ENCODE measurements around the gene BLOC1S4.

DNA sequence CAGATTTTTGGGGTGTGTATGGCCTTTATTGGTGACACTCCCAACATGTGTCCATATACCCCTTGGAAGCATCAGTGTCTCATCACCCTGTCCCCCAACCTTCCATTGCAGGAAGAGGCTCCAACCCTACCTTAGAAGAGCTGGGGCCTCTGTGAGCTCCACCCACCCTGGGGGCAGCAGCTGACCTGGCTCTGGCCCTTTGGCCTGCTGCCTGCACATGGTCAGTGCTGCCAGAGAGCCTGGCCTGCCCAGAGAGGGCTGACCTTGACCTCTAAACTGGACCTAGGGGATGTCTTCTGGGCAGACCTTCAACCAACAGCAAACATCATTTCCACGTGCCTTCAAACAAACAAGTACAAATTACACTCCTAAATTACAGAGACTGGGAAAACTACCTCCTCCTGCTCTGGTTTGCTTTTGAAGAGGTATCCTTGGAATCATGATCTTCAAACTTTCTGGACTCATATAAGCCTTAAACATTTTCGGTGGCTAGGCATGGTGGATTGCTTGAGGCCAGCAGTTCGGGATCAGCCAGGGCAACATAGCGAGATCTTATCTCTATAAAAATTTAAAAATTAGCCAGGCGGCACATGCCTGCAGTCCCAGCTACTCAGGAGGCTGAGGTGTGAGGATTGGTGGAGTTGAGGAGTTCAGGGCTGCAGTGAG lies 39.2 kb downstream of the BLOC1S4 start:
- no peak for TF ChIP-seq CTCF (conservative IDR thresholded peaks at IDR 0.05; ENCODE audit: low read depth in 2 of 2)
- TF ChIP-seq, protein P1, sequence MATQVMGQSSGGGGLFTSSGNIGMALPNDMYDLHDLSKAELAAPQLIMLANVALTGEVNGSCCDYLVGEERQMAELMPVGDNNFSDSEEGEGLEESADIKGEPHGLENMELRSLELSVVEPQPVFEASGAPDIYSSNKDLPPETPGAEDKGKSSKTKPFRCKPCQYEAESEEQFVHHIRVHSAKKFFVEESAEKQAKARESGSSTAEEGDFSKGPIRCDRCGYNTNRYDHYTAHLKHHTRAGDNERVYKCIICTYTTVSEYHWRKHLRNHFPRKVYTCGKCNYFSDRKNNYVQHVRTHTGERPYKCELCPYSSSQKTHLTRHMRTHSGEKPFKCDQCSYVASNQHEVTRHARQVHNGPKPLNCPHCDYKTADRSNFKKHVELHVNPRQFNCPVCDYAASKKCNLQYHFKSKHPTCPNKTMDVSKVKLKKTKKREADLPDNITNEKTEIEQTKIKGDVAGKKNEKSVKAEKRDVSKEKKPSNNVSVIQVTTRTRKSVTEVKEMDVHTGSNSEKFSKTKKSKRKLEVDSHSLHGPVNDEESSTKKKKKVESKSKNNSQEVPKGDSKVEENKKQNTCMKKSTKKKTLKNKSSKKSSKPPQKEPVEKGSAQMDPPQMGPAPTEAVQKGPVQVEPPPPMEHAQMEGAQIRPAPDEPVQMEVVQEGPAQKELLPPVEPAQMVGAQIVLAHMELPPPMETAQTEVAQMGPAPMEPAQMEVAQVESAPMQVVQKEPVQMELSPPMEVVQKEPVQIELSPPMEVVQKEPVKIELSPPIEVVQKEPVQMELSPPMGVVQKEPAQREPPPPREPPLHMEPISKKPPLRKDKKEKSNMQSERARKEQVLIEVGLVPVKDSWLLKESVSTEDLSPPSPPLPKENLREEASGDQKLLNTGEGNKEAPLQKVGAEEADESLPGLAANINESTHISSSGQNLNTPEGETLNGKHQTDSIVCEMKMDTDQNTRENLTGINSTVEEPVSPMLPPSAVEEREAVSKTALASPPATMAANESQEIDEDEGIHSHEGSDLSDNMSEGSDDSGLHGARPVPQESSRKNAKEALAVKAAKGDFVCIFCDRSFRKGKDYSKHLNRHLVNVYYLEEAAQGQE (IDR thresholded peaks at IDR 0.05; ENCODE audit: unreplicated experiment), result no peak
- TF ChIP-seq ZNF114 (CRISPR knock-in tag; IDR thresholded peaks at IDR 0.05), result no peak
- no peak for TF ChIP-seq EZH2phosphoT487 (IDR thresholded peaks at IDR 0.05; ENCODE audit: unreplicated experiment)
- no peak for TF ChIP-seq EZH2 (IDR thresholded peaks at IDR 0.05; ENCODE audit: low read depth, unreplicated experiment)
- TF ChIP-seq POLR2AphosphoS5 (IDR thresholded peaks at IDR 0.05; ENCODE audit: low read depth), result no peak
- TF ChIP-seq, protein P2, sequence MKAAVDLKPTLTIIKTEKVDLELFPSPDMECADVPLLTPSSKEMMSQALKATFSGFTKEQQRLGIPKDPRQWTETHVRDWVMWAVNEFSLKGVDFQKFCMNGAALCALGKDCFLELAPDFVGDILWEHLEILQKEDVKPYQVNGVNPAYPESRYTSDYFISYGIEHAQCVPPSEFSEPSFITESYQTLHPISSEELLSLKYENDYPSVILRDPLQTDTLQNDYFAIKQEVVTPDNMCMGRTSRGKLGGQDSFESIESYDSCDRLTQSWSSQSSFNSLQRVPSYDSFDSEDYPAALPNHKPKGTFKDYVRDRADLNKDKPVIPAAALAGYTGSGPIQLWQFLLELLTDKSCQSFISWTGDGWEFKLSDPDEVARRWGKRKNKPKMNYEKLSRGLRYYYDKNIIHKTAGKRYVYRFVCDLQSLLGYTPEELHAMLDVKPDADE (IDR thresholded peaks at IDR 0.05), result no peak
- no peak for TF ChIP-seq STAT1 (IDR thresholded peaks at IDR 0.05; ENCODE audit: unreplicated experiment)
- TF ChIP-seq CREB1 (CRISPR knock-in tag; IDR thresholded peaks at IDR 0.05; ENCODE audit: low read depth), result no peak
- no peak for TF ChIP-seq JUNB (IDR thresholded peaks at IDR 0.05; ENCODE audit: unreplicated experiment)
- TF ChIP-seq NANOG (IDR thresholded peaks at IDR 0.05; ENCODE audit: borderline replicate concordance), result no peak

Data from GM23338 (cell line).